K562 (cell line): Measurements from ENCODE around the gene TMEM218. TPM values are rescaled to one million over a fixed set of nuclear protein-coding genes. Genes with fewer than 3 reads are reported as not detected.

Experiments used
- CHD1 ChIP-seq: fragments of 200-600 bp; sonication (generic); IDR thresholded peaks from one replicate; pipeline ENCODE4 v1.6.1; 2012; ENCODE audit warnings: mild to moderate bottlenecking, moderate library complexity, low read length, inconsistent platforms
- EP400 ChIP-seq: fragments of 450-650 bp; IDR thresholded peaks from 2 replicates; pipeline ENCODE4 v1.6.1; 2017; ENCODE audit warnings: antibody characterized with exemption, mild to moderate bottlenecking, moderate library complexity
- L3MBTL2 ChIP-seq: fragments of 450-650 bp; IDR thresholded peaks from 2 replicates; pipeline ENCODE4 v1.6.1; 2016; ENCODE audit warnings: mild to moderate bottlenecking, moderate library complexity
- PTBP1 ChIP-seq: fragments of 200-400 bp; formaldehyde crosslinking; IDR thresholded peaks from 2 replicates; pipeline ENCODE4 v1.6.1; 2017; ENCODE audit warnings: low read depth, low read length
- RBBP5 ChIP-seq: fragments of 200-600 bp; sonication (generic); IDR thresholded peaks from 2 replicates; pipeline ENCODE4 v1.6.1; 2012; ENCODE audit warnings: borderline replicate concordance, mild to moderate bottlenecking, low read length, control low read depth, inconsistent platforms; ENCODE audit not compliant: insufficient read depth, poor library complexity, severe bottlenecking
- TAF7 ChIP-seq: fragments of 450-650 bp; IDR thresholded peaks from 2 replicates; pipeline ENCODE4 v1.6.1; 2016; ENCODE audit warnings: missing genetic modification characterization, missing compliant biosample characterization
- ZNF274 ChIP-seq: IDR thresholded peaks from 2 replicates; pipeline ENCODE4 v1.6.1; 2011; ENCODE audit warnings: low read depth, mild to moderate bottlenecking, low read length, moderate library complexity, borderline replicate concordance
- polyA plus RNA-seq, 8 experiments: library from polyadenylated mRNA; depleted of rRNA in 4 of 8; stranded (reverse) in 5 of 8; unstranded in 3 of 8; fragments of >200 nt; fragmentation: Nextera tagmentation in 2 of 8; fragmentation: Illumina TruSeq in 1 of 8; extraction: Ambion mirVana in 2 of 8; extraction: Trizol in 1 of 8; gene quantifications; 2 replicates each; pipeline versions ENCODE4 v1.2.1 to v1.2.3, GENCODE V29; 2011 to 2014; ENCODE audit warnings: inconsistent platforms in 1 of 8, missing spikeins in 1 of 8
- total RNA-seq, 7 experiments: library from RNA; depleted of rRNA in 6 of 7; stranded (reverse); fragments of >200 nt in 6 of 7; fragmentation: Illumina TruSeq in 2 of 7; extraction: Trizol in 2 of 7; gene quantifications; 2 replicates each; pipeline versions ENCODE4 v1.2.1 to v1.2.3, GENCODE V29; 2011 to 2021; ENCODE audit warnings: low replicate concordance in 1 of 7
- TF ChIP-seq, protein P1 (sequence below): fragments of 200-400 bp; formaldehyde crosslinking; IDR thresholded peaks from 2 replicates; pipeline ENCODE4 v1.6.1; 2017; ENCODE audit warnings: mild to moderate bottlenecking, low read depth, low read length, moderate library complexity
- TF ChIP-seq, protein P2 (sequence below), 2 experiments: fragments of 450-650 bp; conservative IDR thresholded peaks; 2 replicates each; pipeline ENCODE4 v1.6.1; 2017; ENCODE audit warnings: mild to moderate bottlenecking in 2 of 2, moderate library complexity in 2 of 2
- TF ChIP-seq, protein P3 (sequence below): fragments of 150-350 bp; IDR thresholded peaks from 2 replicates; pipeline ENCODE4 v1.6.1; 2014; ENCODE audit warnings: low read depth, mild to moderate bottlenecking, low read length, borderline replicate concordance

The TMEM218 gene
- total and polyA plus RNA-seq, 9 of the 15 experiments (the other 6 are each of a cell fraction or from before 2014, with no cell fraction given): 13.4 to 32.2 (median 25.4) TPM

DNA sequence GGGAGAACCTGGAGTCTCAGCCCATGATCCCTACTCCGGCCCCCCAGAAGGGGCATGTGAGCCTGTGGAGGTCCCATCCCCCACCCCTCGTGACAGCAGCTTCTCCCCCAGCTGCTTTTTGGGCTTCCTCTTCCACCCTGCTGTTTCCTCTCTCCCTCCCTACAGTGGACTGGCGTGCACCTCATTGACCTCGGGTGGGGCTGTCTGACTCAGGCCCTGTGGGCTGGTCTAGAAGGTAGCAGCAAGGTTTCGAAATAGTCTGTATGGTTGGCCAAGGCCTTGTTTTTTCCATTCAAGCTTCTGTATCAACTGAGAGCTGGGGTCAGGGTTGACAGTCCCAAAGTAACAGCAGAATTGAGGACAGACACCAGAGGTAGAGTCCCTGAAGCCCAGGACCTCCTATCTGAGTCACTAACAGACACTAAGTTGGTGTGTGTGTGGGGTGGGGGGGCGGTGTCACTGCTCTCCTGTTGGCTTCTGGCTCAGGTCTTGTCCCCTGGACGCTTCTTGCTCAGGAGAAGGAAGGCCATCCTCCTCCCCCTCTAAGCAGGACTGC, 40.6 kb downstream of the TMEM218 start (continued):
- TF ChIP-seq, protein P1, sequence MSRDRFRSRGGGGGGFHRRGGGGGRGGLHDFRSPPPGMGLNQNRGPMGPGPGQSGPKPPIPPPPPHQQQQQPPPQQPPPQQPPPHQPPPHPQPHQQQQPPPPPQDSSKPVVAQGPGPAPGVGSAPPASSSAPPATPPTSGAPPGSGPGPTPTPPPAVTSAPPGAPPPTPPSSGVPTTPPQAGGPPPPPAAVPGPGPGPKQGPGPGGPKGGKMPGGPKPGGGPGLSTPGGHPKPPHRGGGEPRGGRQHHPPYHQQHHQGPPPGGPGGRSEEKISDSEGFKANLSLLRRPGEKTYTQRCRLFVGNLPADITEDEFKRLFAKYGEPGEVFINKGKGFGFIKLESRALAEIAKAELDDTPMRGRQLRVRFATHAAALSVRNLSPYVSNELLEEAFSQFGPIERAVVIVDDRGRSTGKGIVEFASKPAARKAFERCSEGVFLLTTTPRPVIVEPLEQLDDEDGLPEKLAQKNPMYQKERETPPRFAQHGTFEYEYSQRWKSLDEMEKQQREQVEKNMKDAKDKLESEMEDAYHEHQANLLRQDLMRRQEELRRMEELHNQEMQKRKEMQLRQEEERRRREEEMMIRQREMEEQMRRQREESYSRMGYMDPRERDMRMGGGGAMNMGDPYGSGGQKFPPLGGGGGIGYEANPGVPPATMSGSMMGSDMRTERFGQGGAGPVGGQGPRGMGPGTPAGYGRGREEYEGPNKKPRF: no peak
- TF ChIP-seq L3MBTL2: peak; percentile 75; the same call in 1 of the 2 replicates
- TF ChIP-seq ZNF274: no peak
- TF ChIP-seq, protein P2, sequence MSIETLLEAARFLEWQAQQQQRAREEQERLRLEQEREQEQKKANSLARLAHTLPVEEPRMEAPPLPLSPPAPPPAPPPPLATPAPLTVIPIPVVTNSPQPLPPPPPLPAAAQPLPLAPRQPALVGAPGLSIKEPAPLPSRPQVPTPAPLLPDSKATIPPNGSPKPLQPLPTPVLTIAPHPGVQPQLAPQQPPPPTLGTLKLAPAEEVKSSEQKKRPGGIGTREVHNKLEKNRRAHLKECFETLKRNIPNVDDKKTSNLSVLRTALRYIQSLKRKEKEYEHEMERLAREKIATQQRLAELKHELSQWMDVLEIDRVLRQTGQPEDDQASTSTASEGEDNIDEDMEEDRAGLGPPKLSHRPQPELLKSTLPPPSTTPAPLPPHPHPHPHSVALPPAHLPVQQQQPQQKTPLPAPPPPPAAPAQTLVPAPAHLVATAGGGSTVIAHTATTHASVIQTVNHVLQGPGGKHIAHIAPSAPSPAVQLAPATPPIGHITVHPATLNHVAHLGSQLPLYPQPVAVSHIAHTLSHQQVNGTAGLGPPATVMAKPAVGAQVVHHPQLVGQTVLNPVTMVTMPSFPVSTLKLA (conservative IDR thresholded peaks at IDR 0.05): peak; percentile 60 to 65
- TF ChIP-seq CHD1: no peak
- TF ChIP-seq RBBP5: peak; percentile 28
- 0 out of 2 replicates have a peak, but pooled peaks have one; percentile 5 for TF ChIP-seq TAF7
- peak; percentile 69 for TF ChIP-seq EP400
- no peak for TF ChIP-seq PTBP1
- TF ChIP-seq, protein P3, sequence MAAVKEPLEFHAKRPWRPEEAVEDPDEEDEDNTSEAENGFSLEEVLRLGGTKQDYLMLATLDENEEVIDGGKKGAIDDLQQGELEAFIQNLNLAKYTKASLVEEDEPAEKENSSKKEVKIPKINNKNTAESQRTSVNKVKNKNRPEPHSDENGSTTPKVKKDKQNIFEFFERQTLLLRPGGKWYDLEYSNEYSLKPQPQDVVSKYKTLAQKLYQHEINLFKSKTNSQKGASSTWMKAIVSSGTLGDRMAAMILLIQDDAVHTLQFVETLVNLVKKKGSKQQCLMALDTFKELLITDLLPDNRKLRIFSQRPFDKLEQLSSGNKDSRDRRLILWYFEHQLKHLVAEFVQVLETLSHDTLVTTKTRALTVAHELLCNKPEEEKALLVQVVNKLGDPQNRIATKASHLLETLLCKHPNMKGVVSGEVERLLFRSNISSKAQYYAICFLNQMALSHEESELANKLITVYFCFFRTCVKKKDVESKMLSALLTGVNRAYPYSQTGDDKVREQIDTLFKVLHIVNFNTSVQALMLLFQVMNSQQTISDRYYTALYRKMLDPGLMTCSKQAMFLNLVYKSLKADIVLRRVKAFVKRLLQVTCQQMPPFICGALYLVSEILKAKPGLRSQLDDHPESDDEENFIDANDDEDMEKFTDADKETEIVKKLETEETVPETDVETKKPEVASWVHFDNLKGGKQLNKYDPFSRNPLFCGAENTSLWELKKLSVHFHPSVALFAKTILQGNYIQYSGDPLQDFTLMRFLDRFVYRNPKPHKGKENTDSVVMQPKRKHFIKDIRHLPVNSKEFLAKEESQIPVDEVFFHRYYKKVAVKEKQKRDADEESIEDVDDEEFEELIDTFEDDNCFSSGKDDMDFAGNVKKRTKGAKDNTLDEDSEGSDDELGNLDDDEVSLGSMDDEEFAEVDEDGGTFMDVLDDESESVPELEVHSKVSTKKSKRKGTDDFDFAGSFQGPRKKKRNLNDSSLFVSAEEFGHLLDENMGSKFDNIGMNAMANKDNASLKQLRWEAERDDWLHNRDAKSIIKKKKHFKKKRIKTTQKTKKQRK: no peak
